HG03469 (cell line): ENCODE data around the gene RAD23B.

ENCODE experiments used
- ATAC-seq: cut with Tn5 transposase; IDR thresholded peaks from one replicate; pipeline ENCODE4 v1.9.1; 2021; ENCODE audit warnings: mild to moderate bottlenecking, moderate library complexity, moderate number of reproducible peaks; ENCODE audit not compliant: unreplicated experiment

The RAD23B gene

DNA sequence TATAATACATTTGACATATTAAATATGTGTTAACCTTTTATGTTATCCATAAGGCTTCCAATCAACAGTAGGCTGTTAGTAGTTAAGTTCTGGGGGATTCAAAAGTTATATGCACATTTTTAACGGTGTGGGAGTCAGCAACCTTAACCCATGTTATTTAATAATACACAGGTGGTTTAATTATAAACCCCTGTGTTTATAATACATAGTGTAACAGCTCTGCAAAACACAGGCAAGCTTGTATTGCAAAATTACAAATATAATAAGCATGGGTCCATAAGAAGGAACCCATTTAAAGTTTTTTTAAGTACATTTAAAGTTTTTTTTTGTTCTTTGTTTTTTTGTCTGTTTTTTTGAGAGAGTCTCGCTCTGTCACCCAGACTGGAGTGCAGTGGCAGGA is 14.5 kb upstream of the RAD23B start:
- ATAC-seq = no peak

DNA sequence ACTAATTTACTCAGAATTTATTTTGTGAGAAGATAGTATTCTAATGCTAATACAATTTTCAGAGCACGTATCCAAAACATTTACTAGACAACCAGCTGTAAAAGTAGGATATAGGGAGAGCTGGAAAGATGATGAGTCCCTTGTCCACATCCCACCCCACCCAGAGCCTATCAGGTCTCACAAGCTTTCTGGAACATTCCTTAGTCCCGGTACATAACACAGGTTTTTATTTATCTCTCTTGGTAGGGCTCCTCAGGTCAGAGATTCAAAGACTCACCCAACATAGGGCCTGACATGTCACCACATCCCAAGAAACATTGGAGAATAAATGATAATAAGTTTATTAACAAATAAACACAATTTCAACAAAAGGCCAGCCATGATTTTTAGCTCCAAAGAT is 13.8 kb upstream of the RAD23B start:
- ATAC-seq = no peak

DNA sequence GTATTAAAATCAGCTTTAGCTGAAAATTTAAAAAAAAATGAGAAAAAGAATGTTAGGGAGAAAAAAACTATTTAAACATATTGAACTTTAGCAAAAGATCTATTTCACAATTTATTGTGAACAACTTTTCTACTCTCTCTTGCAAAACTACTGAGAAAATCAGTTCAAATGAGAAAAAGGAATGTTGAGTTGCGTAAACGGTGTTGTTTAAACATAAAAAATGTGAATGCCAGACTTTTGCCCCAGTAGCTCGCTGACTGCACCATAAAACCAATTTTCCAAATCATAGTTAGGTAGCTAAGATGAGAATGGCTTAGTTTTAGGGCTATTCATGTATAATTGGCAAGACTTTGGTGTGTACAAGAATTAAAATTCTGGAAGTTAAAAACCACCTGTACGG is 13.4 kb upstream of the RAD23B start:
- no peak for ATAC-seq

DNA sequence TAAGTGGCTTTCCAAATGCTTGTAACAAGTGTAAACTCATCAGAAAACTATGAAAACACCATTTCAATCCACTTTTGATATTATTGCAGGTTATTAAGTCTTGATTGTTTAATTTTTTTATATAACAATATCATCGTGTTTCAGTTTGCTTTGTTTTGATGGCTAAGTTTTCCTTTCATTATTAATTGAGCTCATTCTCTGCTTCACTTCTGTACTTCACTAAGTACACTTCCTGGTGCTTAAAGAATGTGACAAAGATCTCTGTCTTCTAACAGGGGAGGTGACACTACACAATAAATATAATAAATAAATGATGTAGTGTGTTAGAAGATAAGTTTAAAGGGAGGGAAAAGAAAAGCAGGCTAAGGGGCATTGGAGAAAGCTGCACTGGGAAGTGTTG is 13.0 kb upstream of the RAD23B start:
- no peak for ATAC-seq

DNA sequence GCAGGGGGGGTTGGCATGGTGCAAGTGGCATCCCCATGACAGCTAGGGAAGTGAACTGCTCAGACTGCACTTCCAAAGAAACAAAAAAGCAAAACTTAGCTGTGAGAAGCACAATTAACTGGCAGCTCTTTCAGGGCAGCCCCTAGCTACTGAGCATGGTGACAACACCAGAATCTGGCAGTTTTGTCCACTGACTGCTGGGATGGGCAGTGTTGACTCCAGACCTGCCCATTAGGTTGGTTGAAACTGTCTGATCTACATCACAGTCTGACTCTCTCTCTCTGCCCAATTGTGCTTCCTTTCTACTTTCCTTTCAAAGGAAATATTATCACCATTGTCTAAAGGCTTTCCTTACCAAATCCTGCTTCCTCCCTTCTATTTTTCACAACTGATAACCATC is 12.5 kb upstream of the RAD23B start:
- ATAC-seq = no peak

DNA sequence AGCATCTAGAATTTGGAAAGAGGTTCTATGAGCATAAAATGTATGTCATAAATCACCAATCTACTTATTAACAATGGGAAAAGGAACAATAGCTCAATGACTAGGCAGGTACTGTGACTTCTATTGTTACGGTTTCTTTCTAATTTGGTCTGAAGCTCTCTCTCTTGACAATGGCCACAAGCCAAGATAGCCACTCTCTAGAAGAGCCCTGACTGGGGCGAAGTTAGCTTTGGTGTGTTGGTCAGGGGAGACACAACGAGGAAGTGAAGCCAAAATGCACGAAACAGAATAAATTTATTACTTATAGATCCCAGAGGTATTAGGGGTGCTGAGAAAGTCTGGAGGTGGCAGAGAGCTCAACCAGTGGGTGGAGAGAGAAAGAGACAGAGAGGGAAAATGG is 9.4 kb upstream of the RAD23B start:
- no peak for ATAC-seq

DNA sequence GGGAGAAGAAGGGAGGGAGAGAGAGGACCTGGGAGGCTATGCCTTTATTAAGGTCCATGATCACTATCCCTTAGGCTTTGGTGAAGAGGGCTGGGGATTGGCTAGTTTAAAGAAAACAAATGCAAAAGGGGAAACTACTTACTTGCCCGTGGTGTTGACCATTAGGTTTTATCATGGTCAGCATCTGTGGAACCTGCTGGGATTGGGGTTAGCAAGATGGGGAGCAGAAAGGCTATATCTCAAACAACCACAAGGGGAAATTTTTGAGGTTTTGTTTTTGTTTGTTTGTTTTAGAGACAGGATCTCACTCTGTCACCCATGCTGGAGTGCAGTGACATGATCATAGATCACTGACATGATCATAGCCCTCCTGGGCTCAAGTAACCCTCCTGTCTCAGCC is 9.0 kb upstream of the RAD23B start:
- ATAC-seq = peak; percentile 57

DNA sequence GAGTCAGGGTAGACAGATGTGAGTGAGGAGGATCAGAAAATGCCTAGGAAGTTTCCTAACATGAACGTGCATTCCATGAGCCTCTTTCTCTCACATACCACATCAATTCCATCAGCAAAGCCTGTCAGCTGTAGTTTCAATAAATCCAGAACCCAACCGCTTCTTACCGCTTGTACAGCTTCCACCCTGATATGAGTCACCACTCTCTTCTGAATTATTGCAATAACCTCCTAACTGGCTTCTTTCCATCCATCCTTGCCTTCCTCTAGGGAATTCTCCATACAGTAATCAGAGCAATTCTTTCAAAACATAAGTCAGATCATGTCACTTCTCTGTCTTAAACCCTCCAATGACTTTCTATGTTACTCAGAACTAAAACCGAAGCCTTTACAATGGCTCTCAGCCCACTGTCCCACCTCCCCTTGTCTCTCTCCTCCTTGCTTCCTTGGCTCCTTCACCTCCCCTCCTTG is 8.1 kb upstream of the RAD23B start:
- no peak for ATAC-seq

DNA sequence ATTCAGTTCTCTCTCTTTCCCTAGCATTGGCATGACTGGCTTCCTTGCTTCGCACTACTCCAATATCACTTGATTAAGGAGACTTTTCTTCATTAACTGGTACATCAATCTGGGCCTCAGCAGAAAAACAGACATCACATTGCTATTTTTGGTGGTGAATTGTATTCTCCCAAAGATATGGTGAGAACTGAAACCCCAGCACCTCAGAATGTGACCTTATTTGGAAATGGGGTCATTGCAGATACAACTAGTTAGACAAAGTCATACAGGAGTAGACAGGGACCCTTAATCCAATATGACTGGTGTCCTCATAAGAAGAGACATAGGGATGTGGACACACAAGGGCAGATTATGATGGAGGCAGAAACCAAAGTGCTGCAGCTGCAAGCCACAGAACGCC is 7.5 kb upstream of the RAD23B start:
- no peak for ATAC-seq

DNA sequence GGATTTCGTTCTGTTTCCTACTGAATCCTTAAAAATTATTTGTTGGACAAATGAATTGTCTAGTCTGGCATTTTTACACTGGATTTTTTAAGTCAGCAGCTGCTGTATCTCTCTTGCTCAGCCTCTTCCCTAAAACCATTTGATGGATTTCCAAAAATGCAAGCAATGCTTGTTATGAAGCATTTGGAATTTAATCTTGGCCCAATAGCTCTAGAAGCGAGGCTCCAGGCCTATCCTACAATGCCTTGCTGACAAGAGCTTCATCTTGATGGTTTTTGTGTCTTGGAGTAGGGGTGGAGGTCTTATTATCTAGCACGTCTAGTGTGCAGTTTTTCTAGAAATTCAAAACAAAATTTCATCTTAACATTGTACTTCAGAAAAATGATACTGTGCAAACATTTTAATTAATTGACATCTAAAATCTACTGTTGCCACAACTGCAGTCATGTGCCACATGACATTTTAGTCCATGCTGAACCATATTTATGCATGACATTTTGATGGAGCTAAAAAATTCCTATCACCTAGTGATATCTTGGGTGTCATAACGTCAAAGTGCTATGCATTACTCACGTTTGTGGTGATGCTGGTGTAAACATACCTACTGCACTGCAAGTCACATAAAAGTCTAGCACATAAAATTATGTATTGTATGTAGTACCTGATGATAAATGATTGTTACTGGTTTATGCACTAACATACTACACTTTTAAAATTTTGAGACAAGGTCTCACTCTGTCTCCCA is 5.9 kb upstream of the RAD23B start:
- no peak for ATAC-seq

DNA sequence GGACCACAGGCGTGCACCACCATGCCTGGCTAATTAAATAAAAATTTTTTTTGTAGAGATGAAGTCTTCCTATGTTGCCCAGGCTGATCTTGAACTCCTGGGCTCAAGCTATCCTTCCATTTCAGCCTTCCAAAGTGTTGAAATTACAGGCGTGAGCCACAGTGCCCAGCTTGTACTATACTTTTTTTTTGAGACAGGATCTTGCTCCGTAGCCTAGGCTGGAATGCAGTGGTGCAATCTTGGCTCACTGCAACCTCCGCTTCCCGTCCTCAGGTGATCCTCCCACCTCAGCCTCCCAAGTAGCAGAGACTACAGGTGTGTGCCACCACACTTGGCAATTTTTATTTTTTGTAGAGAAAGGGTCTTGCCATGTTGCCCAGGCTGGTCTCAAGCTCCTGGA is 5.3 kb upstream of the RAD23B start:
- no peak for ATAC-seq

DNA sequence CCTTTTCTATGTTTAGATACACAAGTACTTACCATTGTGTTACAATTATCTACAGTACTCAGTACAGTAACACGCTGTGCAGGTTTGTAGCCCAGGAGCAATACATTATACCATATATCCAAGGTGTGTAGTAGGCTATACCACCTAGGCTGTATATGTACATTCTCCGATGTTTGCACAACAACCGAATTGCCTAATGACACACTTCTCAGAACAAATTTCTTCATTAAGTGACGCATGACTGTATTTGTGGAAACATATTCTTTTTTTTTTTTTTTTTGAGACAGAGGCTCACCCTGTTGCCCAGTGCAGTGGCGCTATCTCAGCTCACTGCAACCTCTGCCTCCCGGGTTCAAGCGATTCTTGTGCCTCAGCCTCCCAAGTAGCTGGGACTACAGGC is 4.0 kb upstream of the RAD23B start:
- ATAC-seq = no peak

DNA sequence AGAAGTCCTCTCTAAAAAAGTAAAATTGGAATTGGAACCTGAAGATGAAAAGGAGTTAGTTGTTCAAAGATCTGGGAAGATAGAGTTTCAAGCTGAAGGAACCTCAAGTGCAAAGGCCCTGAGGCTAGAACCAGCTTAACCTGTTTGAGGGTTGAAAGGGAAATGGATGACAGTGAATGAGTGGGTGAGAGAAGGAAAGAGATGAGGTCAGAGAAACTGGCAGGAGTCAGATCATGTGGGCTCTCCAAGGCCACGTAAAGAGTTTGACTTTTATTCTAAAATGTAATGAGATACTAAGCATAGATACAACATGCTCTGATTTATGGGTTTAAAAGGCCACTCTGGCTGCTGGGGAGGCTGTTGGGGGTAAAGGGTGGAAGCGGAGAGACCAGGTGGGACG is 2.5 kb upstream of the RAD23B start:
- ATAC-seq = no peak

DNA sequence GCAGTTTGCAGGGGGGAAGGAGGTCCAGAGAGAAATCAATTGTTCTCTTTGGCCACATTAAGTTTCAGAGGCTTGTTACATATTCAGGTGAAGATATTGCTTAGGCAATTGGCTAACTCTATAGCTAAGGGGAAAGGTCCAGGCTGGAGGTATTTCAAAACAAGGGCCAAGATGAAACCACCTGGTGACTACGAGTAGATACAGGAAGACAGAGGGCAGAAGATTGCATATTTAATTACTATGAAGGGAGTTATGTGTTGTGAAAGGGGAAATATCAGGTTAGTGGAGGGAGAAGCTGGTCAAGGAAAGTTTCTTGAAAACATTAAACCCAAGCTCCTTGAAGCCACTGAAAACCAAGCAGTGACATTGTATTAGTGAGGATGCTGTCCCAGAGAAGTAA is 1.9 kb upstream of the RAD23B start:
- no peak for ATAC-seq

DNA sequence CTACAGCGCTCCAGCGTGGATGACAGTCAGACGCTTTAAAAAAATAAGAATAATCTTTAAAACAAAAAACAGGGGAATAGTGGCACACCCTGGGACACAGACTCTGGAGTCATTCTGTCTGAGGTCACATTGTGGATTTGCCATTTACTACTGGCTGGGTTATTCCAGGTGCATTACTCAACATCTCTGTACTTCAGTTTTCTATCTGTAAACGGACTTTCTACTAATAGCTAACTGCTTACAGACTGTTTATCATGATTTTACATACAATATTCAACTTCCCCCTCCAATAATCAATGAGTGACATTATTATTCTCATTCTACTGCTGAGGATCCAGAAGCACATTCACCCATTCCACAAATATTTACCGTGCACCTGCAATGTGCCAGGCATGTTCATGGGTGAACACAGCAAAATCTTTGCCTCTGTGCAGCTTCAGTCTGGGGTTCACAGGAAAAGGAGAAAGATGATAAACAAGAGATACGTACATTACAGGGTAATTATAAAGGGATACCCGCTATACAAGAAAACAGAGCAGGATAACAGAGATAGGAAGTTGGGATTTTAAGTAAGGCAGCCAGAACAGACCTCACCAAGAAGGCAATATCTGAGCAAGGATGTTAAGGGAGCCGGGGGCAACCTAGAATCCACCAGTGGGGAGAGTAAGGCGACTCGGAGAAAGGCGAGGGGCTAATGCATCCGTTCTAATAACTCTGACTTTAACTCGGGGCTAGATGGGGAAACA is 984 bp upstream of the RAD23B start:
- no peak for ATAC-seq

DNA sequence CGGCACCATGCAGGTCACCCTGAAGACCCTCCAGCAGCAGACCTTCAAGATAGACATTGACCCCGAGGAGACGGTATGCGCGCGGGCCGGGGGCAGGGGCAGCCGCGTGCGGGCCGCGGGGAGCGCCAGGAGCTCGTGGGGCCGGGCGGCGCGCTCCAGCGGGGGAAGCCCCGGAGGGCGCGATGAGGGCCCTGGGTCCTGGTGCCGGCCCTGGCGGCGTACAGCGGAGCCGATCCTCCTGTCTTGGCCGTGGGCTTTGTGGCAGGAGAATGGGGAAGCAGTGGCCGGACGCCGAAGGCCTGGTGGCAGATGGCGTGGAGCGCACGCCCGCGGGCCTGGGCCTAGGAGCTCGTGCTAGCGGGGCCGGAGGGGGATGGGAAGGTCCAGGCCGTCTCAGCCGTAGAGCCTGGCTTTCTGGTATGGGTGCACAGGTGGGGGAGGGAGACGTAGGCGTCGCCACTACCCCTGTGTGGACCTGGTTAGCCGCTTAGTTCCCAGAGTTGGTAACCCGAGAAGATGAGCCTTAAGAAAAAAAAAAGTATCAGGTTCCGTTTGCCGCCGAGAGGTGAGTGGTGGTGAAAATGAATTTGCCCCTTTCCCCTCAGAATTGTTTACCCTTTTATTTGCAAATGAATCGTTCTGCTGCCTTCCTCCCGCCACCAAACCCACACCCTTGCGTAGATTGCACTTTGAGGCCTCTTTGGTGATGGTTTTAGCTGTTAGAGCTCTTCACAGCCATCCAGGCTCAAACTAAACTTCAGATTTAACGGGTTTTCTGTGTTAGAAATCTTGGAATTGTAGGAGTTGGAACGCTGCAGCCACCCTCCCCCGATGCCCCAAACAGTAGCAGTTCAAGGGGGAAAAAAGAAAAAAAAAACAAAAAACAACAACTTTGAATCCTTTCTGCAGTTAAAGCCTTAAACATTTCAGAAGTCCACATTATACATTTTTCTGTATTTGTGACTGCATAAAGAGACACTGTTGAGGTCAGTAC is 841 bp downstream of the RAD23B start:
- peak; percentile 29 for ATAC-seq

DNA sequence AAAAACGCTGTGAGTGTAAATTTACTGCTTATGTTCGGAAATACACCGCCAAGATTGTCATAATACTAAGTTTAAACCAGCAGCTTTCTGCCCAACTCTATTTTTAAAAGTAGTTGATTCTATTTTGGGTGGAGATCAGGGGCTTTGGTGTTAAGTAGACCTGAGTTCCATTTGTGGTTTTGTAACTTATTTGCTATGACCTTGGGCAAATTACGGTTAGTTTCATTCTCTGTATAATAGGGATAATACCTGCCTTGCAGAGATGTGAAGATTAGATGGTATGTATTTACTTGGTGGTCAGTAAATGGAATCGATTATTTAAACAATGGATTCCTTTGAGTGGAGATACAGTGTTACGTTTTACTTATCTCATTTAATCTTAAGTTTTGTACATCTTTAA is 1.6 kb downstream of the RAD23B start:
- no peak for ATAC-seq

DNA sequence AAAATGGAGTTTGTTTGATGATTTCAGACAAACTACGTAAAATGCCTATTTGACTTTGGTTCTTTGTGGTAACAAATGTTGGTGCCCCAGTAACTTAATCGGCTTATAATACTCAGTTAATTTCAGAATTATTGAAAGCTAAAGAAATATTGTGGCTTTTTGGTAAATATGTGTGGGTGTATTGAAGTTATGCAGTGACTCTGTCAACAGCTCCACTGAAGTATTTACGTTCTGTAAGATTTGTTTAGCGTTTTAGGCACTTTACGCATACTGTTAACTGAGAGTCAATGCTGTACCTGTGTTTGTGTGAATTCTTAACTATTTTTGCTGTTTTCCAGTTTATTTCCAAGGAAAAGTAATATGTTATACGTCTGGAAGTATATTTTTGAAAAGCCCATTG is 2.2 kb downstream of the RAD23B start:
- no peak for ATAC-seq

DNA sequence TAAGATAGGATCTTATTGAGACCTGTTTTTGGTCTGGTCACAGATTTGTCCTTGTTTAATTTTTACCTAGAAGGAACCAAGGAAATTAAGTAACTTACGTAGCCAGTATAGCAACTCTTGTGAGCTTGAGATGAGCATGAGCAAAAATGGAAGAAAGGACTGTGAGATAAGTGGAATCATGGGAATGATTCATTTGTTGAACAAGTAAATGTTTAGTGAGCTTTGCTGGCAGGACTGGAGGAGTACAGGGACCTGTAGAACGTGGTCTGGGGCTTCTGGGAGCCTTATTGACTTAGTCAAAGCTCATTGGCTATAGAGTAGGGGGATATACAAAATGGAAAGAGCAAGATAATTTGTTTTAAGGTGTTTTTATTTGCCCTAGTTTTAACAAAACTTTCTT is 3.0 kb downstream of the RAD23B start:
- no peak for ATAC-seq

DNA sequence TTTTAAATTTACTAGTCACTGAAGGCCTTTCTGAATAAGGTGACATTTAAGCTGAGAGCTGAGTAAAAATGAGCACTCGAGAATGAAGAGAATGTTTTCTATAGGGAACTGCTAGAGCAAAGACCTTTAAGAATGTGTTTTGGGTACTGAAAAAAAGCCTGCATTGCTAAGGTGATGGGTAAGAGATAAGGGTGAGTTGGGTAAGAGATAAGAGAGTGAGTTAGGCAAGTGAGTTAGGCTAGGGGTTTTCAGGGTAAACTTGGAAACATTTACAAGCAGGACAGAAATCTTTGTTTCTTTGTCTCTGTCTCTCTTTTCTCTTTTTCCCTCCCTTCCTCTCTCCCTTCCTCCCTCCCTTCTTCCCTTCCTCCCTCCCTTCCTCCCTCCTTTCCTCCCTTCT is 5.6 kb downstream of the RAD23B start:
- no peak for ATAC-seq

DNA sequence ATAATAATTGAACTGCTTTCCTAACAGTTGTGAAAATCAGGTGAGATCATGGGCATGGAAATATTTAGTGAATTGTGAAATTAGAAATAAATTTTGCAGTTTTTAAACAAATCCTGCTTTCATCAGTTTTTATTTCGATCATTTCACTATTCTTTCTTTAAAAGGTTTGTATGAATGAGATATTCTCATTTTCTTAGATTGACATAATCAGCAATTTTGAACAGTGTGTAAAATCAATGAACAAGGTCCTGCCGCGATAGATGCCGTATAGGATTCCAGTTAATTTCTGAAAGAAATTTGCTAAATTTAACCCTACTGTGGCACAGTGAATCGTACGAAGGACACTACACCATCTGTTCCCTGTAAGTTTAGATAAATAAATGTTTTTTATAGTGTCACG is 7.5 kb downstream of the RAD23B start:
- ATAC-seq = no peak
